ENCODE data around the gene HTT. TPM values are rescaled to one million over a fixed set of nuclear protein-coding genes. Genes with fewer than 3 reads are reported as not detected.
A peak's percentile ranks its signal among the peaks of the same experiment; 100 is the strongest.

Gene HTT
- total RNA-seq, 1 donor: 44.5 TPM

DNA sequence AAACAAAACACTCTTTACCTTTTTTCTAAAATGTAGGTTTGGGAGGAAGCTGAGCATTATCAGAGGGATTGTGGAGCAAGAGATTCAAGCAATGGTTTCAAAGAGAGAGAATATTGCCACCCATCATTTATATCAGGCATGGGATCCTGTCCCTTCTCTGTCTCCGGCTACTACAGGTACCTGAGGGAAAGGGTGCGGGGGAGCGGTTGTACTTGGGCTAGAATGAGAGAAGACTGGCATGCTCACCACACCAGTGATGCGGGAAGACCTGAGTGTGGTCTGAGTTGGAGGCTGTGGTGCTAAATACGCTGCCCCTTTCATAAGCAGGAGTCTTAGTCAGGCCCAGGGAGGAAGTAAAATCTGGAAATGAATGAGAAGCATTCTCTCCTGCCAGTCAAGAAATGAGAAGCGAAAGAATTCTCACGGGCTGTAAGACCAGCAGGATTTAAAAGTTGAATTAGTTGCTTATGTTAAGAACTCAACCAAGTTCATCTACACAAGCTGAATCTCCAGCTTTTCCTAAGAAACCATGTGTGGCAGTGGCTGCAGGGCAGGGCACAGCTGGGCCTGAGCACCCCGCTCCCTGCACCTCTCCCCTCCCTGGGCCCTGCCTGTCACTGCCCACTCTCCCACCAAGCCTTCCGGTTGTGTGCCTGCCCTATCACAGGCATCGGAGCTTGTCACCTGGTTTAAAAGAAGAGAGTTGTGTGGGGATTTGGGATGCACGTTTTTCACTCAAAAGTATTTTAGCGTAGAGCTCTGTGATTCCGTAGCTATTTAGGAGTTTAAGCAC lies 149.7 kb downstream of the HTT start:
- Histone ChIP-seq H3K4me2 (ENCODE audit: insufficient read depth, low read length) (no peak overlapping the region), H4K20me1 (ENCODE audit: insufficient read depth, low read length) (no peaks in the 10 kb centered on the region), H3K79me2 (ENCODE audit: insufficient read depth, low read length) (no peaks in the 10 kb centered on the region), H3K4me1 (ENCODE audit: insufficient read depth, low read length) (no peaks in the 10 kb centered on the region), H3K9me3 (ENCODE audit: low read depth, low read length) (no peaks in the 10 kb centered on the region), H3K36me3 (ENCODE audit: insufficient read depth, low read length) (peaks cover 68% of the 10 kb centered on the region), H3K27me3 (ENCODE audit: insufficient read depth, low read length) (no peaks in the 10 kb centered on the region), H2AFZ (ENCODE audit: low read length) (no peak overlapping the region), H3K27ac (ENCODE audit: low read depth, low read length) (no peak overlapping the region), H3K4me3 (ENCODE audit: insufficient read depth, low read length) (no peak overlapping the region)
- TF ChIP-seq, protein P1, sequence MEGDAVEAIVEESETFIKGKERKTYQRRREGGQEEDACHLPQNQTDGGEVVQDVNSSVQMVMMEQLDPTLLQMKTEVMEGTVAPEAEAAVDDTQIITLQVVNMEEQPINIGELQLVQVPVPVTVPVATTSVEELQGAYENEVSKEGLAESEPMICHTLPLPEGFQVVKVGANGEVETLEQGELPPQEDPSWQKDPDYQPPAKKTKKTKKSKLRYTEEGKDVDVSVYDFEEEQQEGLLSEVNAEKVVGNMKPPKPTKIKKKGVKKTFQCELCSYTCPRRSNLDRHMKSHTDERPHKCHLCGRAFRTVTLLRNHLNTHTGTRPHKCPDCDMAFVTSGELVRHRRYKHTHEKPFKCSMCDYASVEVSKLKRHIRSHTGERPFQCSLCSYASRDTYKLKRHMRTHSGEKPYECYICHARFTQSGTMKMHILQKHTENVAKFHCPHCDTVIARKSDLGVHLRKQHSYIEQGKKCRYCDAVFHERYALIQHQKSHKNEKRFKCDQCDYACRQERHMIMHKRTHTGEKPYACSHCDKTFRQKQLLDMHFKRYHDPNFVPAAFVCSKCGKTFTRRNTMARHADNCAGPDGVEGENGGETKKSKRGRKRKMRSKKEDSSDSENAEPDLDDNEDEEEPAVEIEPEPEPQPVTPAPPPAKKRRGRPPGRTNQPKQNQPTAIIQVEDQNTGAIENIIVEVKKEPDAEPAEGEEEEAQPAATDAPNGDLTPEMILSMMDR (IDR thresholded peaks at IDR 0.05; ENCODE audit: extremely low read depth, low read depth, low read length): no peak
- peak; percentile 50 for DNase-seq (ENCODE audit: insufficient read length, low spot score, missing footprints)

DNA sequence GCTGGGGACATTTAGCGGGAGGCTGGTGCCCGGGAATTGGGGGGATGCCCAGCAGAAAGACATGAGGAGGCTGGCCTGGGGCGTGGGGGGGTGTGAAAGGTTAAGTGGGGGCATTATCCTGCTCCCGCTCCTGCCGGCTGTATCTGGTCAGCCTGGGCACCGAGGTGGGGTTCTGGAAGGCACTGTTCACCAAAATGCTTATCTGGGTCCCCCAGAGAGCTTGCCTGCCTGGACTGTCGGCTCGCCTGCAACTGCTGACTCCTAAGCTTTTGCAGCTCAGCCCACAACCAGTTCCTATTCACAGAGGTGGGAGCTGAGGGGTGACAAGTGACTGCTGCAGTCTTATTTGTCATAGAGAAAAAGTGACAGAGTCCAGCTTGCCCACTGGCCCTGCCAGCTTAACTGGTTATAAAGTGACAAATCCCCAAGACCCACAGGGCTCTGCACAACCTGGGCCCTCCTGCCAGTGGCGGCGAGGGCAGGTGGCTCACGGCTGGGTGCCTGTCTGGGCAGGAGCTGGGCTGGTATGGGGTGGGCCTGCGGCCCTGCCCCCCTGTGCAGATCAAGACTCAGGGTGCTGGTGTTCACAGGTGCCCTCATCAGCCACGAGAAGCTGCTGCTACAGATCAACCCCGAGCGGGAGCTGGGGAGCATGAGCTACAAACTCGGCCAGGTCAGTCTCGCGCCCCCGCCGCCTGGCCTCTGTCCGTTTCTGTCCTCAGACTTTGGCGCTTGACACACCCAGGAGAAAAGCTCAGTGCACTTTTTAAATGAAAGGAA lies 150.8 kb downstream of the HTT start:
- Histone ChIP-seq H3K4me3 (ENCODE audit: insufficient read depth, low read length) (no peak overlapping the region), H3K9me3 (ENCODE audit: low read depth, low read length) (no peaks in the 10 kb centered on the region), H3K27ac (ENCODE audit: low read depth, low read length) (no peak overlapping the region), H3K27me3 (ENCODE audit: insufficient read depth, low read length) (no peaks in the 10 kb centered on the region), H3K36me3 (ENCODE audit: insufficient read depth, low read length) (peaks cover 68% of the 10 kb centered on the region), H4K20me1 (ENCODE audit: insufficient read depth, low read length) (no peaks in the 10 kb centered on the region), H3K79me2 (ENCODE audit: insufficient read depth, low read length) (no peaks in the 10 kb centered on the region), H3K4me2 (ENCODE audit: insufficient read depth, low read length) (no peak overlapping the region), H2AFZ (ENCODE audit: low read length) (no peak overlapping the region), H3K4me1 (ENCODE audit: insufficient read depth, low read length) (no peaks in the 10 kb centered on the region)
- peak; percentile 35 for DNase-seq (ENCODE audit: insufficient read length, low spot score, missing footprints)
- TF ChIP-seq, protein P1 (IDR thresholded peaks at IDR 0.05; ENCODE audit: extremely low read depth, low read depth, low read length): no peak

DNA sequence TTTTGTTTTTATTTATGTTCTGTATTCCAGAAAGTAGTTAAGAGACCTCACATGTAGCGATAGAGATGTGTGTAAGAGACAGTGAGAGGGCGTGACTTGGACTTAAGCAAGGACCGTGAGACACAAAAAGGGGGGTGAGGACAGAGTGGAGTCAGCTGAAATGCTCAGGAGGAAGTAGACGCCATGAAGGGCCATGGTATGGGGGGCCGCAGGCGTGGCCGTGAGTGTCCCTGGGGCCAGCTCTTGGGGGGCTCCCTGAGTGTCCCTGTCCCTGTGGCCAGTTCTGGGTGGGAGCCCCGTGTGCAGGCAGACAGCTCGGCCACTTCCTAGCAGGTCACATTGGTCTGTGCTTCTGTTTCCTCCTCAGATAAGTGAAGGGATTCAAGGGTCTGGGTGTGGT lies 151.5 kb downstream of the HTT start:
- Histone ChIP-seq H3K9me3 (ENCODE audit: low read depth, low read length) (no peaks in the 10 kb centered on the region), H3K79me2 (ENCODE audit: insufficient read depth, low read length) (no peaks in the 10 kb centered on the region), H3K36me3 (ENCODE audit: insufficient read depth, low read length) (peaks cover 68% of the 10 kb centered on the region), H3K27me3 (ENCODE audit: insufficient read depth, low read length) (no peaks in the 10 kb centered on the region), H3K4me2 (ENCODE audit: insufficient read depth, low read length) (no peak overlapping the region), H3K4me1 (ENCODE audit: insufficient read depth, low read length) (no peaks in the 10 kb centered on the region), H3K4me3 (ENCODE audit: insufficient read depth, low read length) (no peak overlapping the region), H2AFZ (ENCODE audit: low read length) (no peak overlapping the region), H3K27ac (ENCODE audit: low read depth, low read length) (no peak overlapping the region), H4K20me1 (ENCODE audit: insufficient read depth, low read length) (no peaks in the 10 kb centered on the region)
- peak; percentile 75 for DNase-seq (ENCODE audit: insufficient read length, low spot score, missing footprints)
- TF ChIP-seq, protein P1 (IDR thresholded peaks at IDR 0.05; ENCODE audit: extremely low read depth, low read depth, low read length): no peak

DNA sequence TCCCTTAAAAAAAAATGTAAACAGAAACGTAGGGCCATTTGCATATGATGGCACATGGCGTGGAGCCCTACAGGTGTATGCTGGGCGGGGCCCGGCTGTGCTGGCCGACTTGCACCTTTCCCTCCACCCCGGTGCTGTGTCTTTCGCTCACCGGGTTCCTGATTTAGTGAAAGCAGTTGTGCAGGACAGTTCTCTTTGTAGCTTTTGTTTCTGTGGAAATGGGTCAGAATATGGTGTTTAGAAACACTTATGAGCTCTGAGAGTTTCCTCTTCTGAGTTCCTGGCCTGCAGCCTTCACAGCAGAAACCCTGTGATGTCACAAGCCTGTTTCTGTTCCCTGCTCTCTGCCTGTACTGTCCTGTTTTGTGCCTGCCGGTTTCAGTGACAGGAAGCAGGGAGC lies 152.0 kb downstream of the HTT start:
- Histone ChIP-seq H3K4me3 (ENCODE audit: insufficient read depth, low read length) (no peak overlapping the region), H3K27ac (ENCODE audit: low read depth, low read length) (no peak overlapping the region), H3K4me1 (ENCODE audit: insufficient read depth, low read length) (no peaks in the 10 kb centered on the region), H3K27me3 (ENCODE audit: insufficient read depth, low read length) (no peaks in the 10 kb centered on the region), H3K9me3 (ENCODE audit: low read depth, low read length) (no peaks in the 10 kb centered on the region), H2AFZ (ENCODE audit: low read length) (no peak overlapping the region), H3K79me2 (ENCODE audit: insufficient read depth, low read length) (no peaks in the 10 kb centered on the region), H3K36me3 (ENCODE audit: insufficient read depth, low read length) (peaks cover 66% of the 10 kb centered on the region), H3K4me2 (ENCODE audit: insufficient read depth, low read length) (no peak overlapping the region), H4K20me1 (ENCODE audit: insufficient read depth, low read length) (no peaks in the 10 kb centered on the region)
- TF ChIP-seq, protein P1 (IDR thresholded peaks at IDR 0.05; ENCODE audit: extremely low read depth, low read depth, low read length): no peak
- DNase-seq (ENCODE audit: insufficient read length, low spot score, missing footprints): peak; percentile 59
